Prostate gland (tissue), 2 donors: ENCODE results near the gene PSRC1.

Experiments used
- CTCF ChIP-seq, 4 experiments: fragments of 200-600 bp in 2 of 4; fragments of 450-650 bp in 2 of 4; sonication (generic) in 2 of 4; IDR thresholded peaks; 1 replicate in 3 of 4; 2 replicates in 1 of 4; pipeline ENCODE4 v1.5.1; 2016 to 2019; ENCODE audit warnings: antibody characterized with exemption in 4 of 4, mild to moderate bottlenecking in 2 of 4, moderate library complexity in 2 of 4
- POLR2A ChIP-seq: fragments of 450-650 bp; IDR thresholded peaks from one replicate; pipeline ENCODE4 v1.6.1; 2016; ENCODE audit warnings: antibody characterized with exemption, mild to moderate bottlenecking
- POLR2AphosphoS5 ChIP-seq: sonication (generic); formaldehyde crosslinking; IDR thresholded peaks from one replicate; pipeline ENCODE4 v1.6.1; 2017; ENCODE audit warnings: antibody characterized with exemption

GRCh38 chr1:109231066-109231465 lies 51.9 kb downstream of the PSRC1 start:
- TF ChIP-seq POLR2AphosphoS5 (no peak), CTCF (IDR thresholded peaks at IDR 0.05) (no peak), POLR2A (no peak)
